KMS-11 (cell line): Measurements from ENCODE around the gene ZYX.

Experiments
- H2AFZ ChIP-seq: fragments of 200-600 bp; sonication (generic); 2 replicates; pipeline ENCODE4 v1.6.1; 2016; ENCODE audit warnings: antibody characterized with exemption, mixed run types, low read depth
- H3K27ac ChIP-seq: fragments of 200-600 bp; sonication (generic); 2 replicates; pipeline ENCODE4 v1.6.1; 2016; ENCODE audit warnings: mild to moderate bottlenecking, mixed run types
- H3K27me3 ChIP-seq: fragments of 200-600 bp; sonication (generic); 2 replicates; pipeline ENCODE4 v1.6.1; 2017; ENCODE audit warnings: mild to moderate bottlenecking, low read depth, mixed run types, moderate library complexity; ENCODE audit not compliant: insufficient read depth
- H3K36me3 ChIP-seq: fragments of 200-600 bp; sonication (generic); 2 replicates; pipeline ENCODE4 v1.6.1; 2017; ENCODE audit warnings: mild to moderate bottlenecking, mixed run types; ENCODE audit not compliant: insufficient read depth
- H3K4me1 ChIP-seq: fragments of 200-600 bp; sonication (generic); 2 replicates; pipeline ENCODE4 v1.6.1; 2016; ENCODE audit warnings: mild to moderate bottlenecking, low read depth, mixed run types; ENCODE audit not compliant: poor library complexity, severe bottlenecking
- H3K4me2 ChIP-seq: fragments of 200-600 bp; sonication (generic); 2 replicates; pipeline ENCODE4 v1.7.0; 2016; ENCODE audit warnings: mild to moderate bottlenecking, mixed run types
- H3K4me3 ChIP-seq: fragments of 200-600 bp; sonication (generic); IDR thresholded peaks from 2 replicates; pipeline ENCODE4 v1.6.1; 2017; ENCODE audit warnings: low read depth, low read length, mixed read lengths; ENCODE audit not compliant: insufficient read depth
- H3K79me2 ChIP-seq: fragments of 200-600 bp; sonication (generic); 2 replicates; pipeline ENCODE4 v1.6.1; 2016; ENCODE audit warnings: low read depth, mixed run types; ENCODE audit not compliant: insufficient read depth
- H3K9ac ChIP-seq: fragments of 200-600 bp; sonication (generic); 2 replicates; pipeline ENCODE4 v1.6.1; 2016; ENCODE audit warnings: mild to moderate bottlenecking, mixed run types
- H4K20me1 ChIP-seq: fragments of 200-600 bp; sonication (generic); 2 replicates; pipeline ENCODE4 v1.6.1; 2016; ENCODE audit warnings: mild to moderate bottlenecking, mixed run types; ENCODE audit not compliant: insufficient read depth
- TF ChIP-seq, protein P1 (sequence below): fragments of 200-600 bp; sonication (generic); conservative IDR thresholded peaks from 2 replicates; pipeline ENCODE4 v1.6.1; 2017; ENCODE audit warnings: low read depth, mild to moderate bottlenecking, antibody characterized with exemption, low read length, moderate library complexity, mixed read lengths

ZYX gene

GRCh38 chr7:143439866-143440265 is 58.7 kb downstream of the ZYX start:
- TF ChIP-seq, protein P1, sequence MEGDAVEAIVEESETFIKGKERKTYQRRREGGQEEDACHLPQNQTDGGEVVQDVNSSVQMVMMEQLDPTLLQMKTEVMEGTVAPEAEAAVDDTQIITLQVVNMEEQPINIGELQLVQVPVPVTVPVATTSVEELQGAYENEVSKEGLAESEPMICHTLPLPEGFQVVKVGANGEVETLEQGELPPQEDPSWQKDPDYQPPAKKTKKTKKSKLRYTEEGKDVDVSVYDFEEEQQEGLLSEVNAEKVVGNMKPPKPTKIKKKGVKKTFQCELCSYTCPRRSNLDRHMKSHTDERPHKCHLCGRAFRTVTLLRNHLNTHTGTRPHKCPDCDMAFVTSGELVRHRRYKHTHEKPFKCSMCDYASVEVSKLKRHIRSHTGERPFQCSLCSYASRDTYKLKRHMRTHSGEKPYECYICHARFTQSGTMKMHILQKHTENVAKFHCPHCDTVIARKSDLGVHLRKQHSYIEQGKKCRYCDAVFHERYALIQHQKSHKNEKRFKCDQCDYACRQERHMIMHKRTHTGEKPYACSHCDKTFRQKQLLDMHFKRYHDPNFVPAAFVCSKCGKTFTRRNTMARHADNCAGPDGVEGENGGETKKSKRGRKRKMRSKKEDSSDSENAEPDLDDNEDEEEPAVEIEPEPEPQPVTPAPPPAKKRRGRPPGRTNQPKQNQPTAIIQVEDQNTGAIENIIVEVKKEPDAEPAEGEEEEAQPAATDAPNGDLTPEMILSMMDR = no peak
- Histone ChIP-seq H4K20me1 (no peaks in the 10 kb centered on the region), H3K9ac (no peak overlapping the region)

More at GRCh38 chr7:143439866-143440265, 58.7 kb downstream of the ZYX start:
- Histone ChIP-seq H3K4me2 (no peak overlapping the region), H3K36me3 (no peaks in the 10 kb centered on the region), H3K27me3 (no peaks in the 10 kb centered on the region), H3K79me2 (no peaks in the 10 kb centered on the region), H2AFZ (no peak overlapping the region), H3K4me1 (no peaks in the 10 kb centered on the region), H3K4me3 (no peak overlapping the region), H3K27ac (no peak overlapping the region)
